Loucy (cell line): ENCODE results near the gene WDPCP.

Experiments used
- EZH2phosphoT487 ChIP-seq: fragments of 200-600 bp; IDR thresholded peaks from 2 replicates; pipeline ENCODE4 v1.6.1; 2018; ENCODE audit warnings: antibody characterized with exemption, mild to moderate bottlenecking, moderate library complexity, borderline replicate concordance
- TF ChIP-seq, protein P1 (sequence below): fragments of 200-600 bp; sonication (generic); conservative IDR thresholded peaks from 2 replicates; pipeline ENCODE4 v1.5.1; 2014; ENCODE audit warnings: mild to moderate bottlenecking, antibody characterized with exemption, low read length

DNA sequence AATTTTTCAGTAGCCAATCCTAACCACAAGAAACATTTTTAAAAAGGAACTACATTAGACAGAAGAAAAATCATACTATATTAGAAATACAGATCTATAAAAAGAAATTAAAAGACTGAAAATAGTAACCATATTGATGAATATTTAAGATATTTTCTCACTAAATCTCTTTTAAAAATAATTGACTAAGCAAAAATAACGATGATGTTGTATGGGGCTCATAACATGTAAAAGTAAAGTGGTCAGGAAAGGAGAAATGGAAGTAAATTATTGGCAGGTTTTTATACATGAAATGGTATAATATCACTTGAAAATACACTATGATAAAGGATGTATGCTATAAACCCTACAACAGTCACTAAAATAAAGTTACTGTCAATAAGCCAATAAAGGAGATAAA lies 5.4 kb downstream of the WDPCP start:
- TF ChIP-seq, protein P1, sequence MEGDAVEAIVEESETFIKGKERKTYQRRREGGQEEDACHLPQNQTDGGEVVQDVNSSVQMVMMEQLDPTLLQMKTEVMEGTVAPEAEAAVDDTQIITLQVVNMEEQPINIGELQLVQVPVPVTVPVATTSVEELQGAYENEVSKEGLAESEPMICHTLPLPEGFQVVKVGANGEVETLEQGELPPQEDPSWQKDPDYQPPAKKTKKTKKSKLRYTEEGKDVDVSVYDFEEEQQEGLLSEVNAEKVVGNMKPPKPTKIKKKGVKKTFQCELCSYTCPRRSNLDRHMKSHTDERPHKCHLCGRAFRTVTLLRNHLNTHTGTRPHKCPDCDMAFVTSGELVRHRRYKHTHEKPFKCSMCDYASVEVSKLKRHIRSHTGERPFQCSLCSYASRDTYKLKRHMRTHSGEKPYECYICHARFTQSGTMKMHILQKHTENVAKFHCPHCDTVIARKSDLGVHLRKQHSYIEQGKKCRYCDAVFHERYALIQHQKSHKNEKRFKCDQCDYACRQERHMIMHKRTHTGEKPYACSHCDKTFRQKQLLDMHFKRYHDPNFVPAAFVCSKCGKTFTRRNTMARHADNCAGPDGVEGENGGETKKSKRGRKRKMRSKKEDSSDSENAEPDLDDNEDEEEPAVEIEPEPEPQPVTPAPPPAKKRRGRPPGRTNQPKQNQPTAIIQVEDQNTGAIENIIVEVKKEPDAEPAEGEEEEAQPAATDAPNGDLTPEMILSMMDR: no peak
- TF ChIP-seq EZH2phosphoT487: no peak
